ENCODE measurements around the gene AFAP1. TPM values are rescaled to one million over a fixed set of nuclear protein-coding genes. Genes with fewer than 3 reads are reported as not detected.

Gene AFAP1
- total RNA-seq, 1 experiment from 2014 or later, result 27.6 TPM

DNA sequence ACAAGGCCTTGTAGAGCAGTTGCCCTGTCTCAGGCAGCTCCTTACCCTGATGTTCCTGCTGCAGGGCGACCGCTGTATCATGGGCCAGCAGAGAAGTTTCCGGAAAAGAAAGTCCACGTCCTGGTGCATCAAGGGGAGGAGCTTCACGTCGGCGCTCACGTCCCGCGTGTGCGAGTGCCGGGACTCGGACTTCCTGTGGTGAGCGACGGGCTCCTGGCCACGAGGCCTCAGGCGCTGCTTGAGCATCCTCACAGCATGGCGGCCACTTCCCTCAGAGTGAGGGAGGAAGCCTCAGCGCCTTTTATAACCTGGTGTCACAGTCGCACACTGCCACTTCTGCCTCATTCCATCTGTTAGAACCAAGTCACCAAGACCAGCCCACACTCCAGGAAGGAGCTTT, 225.5 kb downstream of the AFAP1 start:
- H3K36me3 ChIP-seq (ENCODE audit: control insufficient read depth, insufficient read depth, low read length), result no peaks in the 10 kb centered on the region
- no peaks in the 10 kb centered on the region for H3K27me3 Mint-ChIP-seq (ENCODE audit: insufficient read depth, unreplicated experiment)
- H3K4me3 ChIP-seq (ENCODE audit: low read depth, low read length), result no peak overlapping the region
- no peaks in the 10 kb centered on the region; the same call in 1 of the 2 replicates for H3K9me3 ChIP-seq
- POLR2A ChIA-PET, result no interaction called here
- DNase-seq, result no peak
- no TSS peak for BruUV-seq (replicated peaks)
- no peaks in the 10 kb centered on the region for H3K4me1 ChIP-seq
- H3K4me1 Mint-ChIP-seq (ENCODE audit: low read depth, unreplicated experiment), result no peaks in the 10 kb centered on the region
- H3K27ac Mint-ChIP-seq (ENCODE audit: unreplicated experiment), result no peak overlapping the region
- CTCF ChIA-PET, result no interaction called here
- H3K36me3 Mint-ChIP-seq (ENCODE audit: insufficient read depth, unreplicated experiment), result no peaks in the 10 kb centered on the region
- H3K9me3 Mint-ChIP-seq (ENCODE audit: unreplicated experiment), result no peaks in the 10 kb centered on the region
- H3K27me3 ChIP-seq (replicated peaks; ENCODE audit: control insufficient read depth, insufficient read depth, low read length), result no peaks in the 10 kb centered on the region
- TF ChIP-seq, protein P1, sequence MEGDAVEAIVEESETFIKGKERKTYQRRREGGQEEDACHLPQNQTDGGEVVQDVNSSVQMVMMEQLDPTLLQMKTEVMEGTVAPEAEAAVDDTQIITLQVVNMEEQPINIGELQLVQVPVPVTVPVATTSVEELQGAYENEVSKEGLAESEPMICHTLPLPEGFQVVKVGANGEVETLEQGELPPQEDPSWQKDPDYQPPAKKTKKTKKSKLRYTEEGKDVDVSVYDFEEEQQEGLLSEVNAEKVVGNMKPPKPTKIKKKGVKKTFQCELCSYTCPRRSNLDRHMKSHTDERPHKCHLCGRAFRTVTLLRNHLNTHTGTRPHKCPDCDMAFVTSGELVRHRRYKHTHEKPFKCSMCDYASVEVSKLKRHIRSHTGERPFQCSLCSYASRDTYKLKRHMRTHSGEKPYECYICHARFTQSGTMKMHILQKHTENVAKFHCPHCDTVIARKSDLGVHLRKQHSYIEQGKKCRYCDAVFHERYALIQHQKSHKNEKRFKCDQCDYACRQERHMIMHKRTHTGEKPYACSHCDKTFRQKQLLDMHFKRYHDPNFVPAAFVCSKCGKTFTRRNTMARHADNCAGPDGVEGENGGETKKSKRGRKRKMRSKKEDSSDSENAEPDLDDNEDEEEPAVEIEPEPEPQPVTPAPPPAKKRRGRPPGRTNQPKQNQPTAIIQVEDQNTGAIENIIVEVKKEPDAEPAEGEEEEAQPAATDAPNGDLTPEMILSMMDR (IDR thresholded peaks at IDR 0.05; ENCODE audit: insufficient read depth in 1 of 2, low read depth in 1 of 2, low read length in 1 of 2, severe bottlenecking in 1 of 2, unreplicated experiment in 1 of 2), result no peak
- no peak overlapping the region for H3K4me3 Mint-ChIP-seq (ENCODE audit: unreplicated experiment)
- intact Hi-C loops (cut with micrococcal nuclease; ENCODE audit: unreplicated experiment), result no loop called here

- no peak overlapping the region for H3K4me3 ChIP-seq (ENCODE audit: low read depth, low read length)
- CTCF ChIA-PET, result interaction anchor here (0.7 kb wide), 1 partner anchor 37 kb away, joined by 3 read pairs; no protein-coding TSS in a partner anchor
- no peaks in the 10 kb centered on the region for H3K36me3 Mint-ChIP-seq (ENCODE audit: insufficient read depth, unreplicated experiment)
- no peak for DNase-seq
- H3K4me1 ChIP-seq, result no peaks in the 10 kb centered on the region
- no peaks in the 10 kb centered on the region for H3K27me3 ChIP-seq (replicated peaks; ENCODE audit: control insufficient read depth, insufficient read depth, low read length)
- TF ChIP-seq, protein P1 (IDR thresholded peaks at IDR 0.05; ENCODE audit: insufficient read depth in 1 of 2, low read depth in 1 of 2, low read length in 1 of 2, severe bottlenecking in 1 of 2, unreplicated experiment in 1 of 2), result no peak
- H3K4me3 Mint-ChIP-seq (ENCODE audit: unreplicated experiment), result no peak overlapping the region
- POLR2A ChIA-PET, result no interaction called here
- no peaks in the 10 kb centered on the region for H3K27me3 Mint-ChIP-seq (ENCODE audit: insufficient read depth, unreplicated experiment)
- BruUV-seq (replicated peaks), result no TSS peak
- no peaks in the 10 kb centered on the region for H3K4me1 Mint-ChIP-seq (ENCODE audit: low read depth, unreplicated experiment)
- H3K9me3 Mint-ChIP-seq (ENCODE audit: unreplicated experiment), result no peaks in the 10 kb centered on the region
- no peaks in the 10 kb centered on the region for H3K36me3 ChIP-seq (ENCODE audit: control insufficient read depth, insufficient read depth, low read length)
- no peak overlapping the region for H3K27ac Mint-ChIP-seq (ENCODE audit: unreplicated experiment)
- H3K9me3 ChIP-seq, result no peaks in the 10 kb centered on the region; the same call in 1 of the 2 replicates
- intact Hi-C loops (cut with micrococcal nuclease; ENCODE audit: unreplicated experiment), result no loop called here
These were observed 225.9 kb downstream of the AFAP1 start for GRCh38 chr4:7713757-7714156.

DNA sequence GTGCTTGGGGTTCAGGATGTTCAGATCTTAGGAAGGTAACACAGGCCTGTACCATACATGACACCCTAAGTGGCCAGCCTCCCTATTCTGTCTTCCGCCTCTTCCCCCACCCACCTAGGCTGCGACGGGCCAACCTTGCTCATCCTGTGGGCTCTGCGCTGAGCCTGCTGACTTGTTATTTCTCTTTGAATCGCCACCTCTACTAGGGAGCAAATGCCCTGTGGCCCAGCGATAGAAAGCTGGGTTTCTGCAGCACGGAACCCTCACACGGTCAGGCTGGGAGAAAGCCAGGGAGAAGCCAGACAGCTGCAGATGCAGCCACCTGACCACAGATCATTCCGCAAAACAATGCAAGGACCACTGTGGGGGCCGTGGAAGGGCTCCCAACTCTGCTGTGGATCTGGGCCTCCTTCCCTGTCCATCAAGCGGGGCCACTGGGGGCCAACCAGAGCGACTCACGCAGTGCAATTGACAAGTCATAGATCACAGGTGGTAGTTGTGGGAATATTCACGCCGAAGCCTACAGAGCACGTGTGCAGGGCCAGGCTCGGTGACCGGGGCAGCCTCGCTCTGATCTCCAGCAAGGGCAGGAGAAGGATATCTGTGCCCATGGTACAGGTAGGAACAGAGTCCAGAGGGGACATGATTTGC, 227.5 kb downstream of the AFAP1 start:
- Mint-ChIP-seq H3K27ac (ENCODE audit: unreplicated experiment) (no peak overlapping the region), H3K4me1 (ENCODE audit: low read depth, unreplicated experiment) (no peaks in the 10 kb centered on the region), H3K36me3 (ENCODE audit: insufficient read depth, unreplicated experiment) (no peaks in the 10 kb centered on the region), H3K4me3 (ENCODE audit: unreplicated experiment) (no peak overlapping the region), H3K27me3 (ENCODE audit: insufficient read depth, unreplicated experiment) (no peaks in the 10 kb centered on the region), H3K9me3 (ENCODE audit: unreplicated experiment) (no peaks in the 10 kb centered on the region)
- intact Hi-C loops (cut with micrococcal nuclease; ENCODE audit: unreplicated experiment), result no loop called here
- TF ChIP-seq, protein P1 (IDR thresholded peaks at IDR 0.05; ENCODE audit: insufficient read depth in 1 of 2, low read depth in 1 of 2, low read length in 1 of 2, severe bottlenecking in 1 of 2, unreplicated experiment in 1 of 2), result no peak
- DNase-seq, result no peak
- H3K9me3 ChIP-seq, result no peaks in the 10 kb centered on the region; the same call in 1 of the 2 replicates
- ChIA-PET CTCF (no interaction called here), POLR2A (no interaction called here)
- no peaks in the 10 kb centered on the region for H3K36me3 ChIP-seq (ENCODE audit: control insufficient read depth, insufficient read depth, low read length)
- H3K4me3 ChIP-seq (ENCODE audit: low read depth, low read length), result no peak overlapping the region
- no peaks in the 10 kb centered on the region for H3K27me3 ChIP-seq (replicated peaks; ENCODE audit: control insufficient read depth, insufficient read depth, low read length)
- no peaks in the 10 kb centered on the region for H3K4me1 ChIP-seq
- no TSS peak for BruUV-seq (replicated peaks)

Measured in Caco-2 (cell line).